Stomach (tissue), 4 donors: ENCODE data around the gene CDH23.

Experiments used
- CTCF ChIP-seq, 7 experiments: fragments of 450-650 bp in 4 of 7; fragments of 200-600 bp in 3 of 7; sonication (generic) in 3 of 7; IDR thresholded peaks; one replicate each; pipeline ENCODE4 v1.5.1; 2016 to 2019; ENCODE audit warnings: antibody characterized with exemption in 7 of 7, control low read depth in 2 of 7, mild to moderate bottlenecking in 1 of 7
- POLR2A ChIP-seq, 4 donors: fragments of 450-650 bp; IDR thresholded peaks; one replicate each; pipeline ENCODE4 v1.6.1; 2016; ENCODE audit warnings: antibody characterized with exemption in 4 of 4, control low read depth in 2 of 4, mild to moderate bottlenecking in 1 of 4, moderate library complexity in 1 of 4

- TF ChIP-seq POLR2A (IDR thresholded peaks at IDR 0.05) (no peak), CTCF (IDR thresholded peaks at IDR 0.05) (no peak)
These were observed 43.9 kb downstream of the CDH23 start for GRCh38 chr10:71440506-71441035.
